NB4 (cell line): ENCODE data around the gene DSCAML1.

Experiments used
- TF ChIP-seq, protein P1 (sequence below): IDR thresholded peaks from one replicate; pipeline ENCODE4 v1.5.1; 2012; ENCODE audit warnings: low read depth, low read length
- TF ChIP-seq, protein P2 (sequence below): IDR thresholded peaks from 2 replicates; pipeline ENCODE4 v1.6.1; 2011; ENCODE audit warnings: low read depth, low read length

DNA sequence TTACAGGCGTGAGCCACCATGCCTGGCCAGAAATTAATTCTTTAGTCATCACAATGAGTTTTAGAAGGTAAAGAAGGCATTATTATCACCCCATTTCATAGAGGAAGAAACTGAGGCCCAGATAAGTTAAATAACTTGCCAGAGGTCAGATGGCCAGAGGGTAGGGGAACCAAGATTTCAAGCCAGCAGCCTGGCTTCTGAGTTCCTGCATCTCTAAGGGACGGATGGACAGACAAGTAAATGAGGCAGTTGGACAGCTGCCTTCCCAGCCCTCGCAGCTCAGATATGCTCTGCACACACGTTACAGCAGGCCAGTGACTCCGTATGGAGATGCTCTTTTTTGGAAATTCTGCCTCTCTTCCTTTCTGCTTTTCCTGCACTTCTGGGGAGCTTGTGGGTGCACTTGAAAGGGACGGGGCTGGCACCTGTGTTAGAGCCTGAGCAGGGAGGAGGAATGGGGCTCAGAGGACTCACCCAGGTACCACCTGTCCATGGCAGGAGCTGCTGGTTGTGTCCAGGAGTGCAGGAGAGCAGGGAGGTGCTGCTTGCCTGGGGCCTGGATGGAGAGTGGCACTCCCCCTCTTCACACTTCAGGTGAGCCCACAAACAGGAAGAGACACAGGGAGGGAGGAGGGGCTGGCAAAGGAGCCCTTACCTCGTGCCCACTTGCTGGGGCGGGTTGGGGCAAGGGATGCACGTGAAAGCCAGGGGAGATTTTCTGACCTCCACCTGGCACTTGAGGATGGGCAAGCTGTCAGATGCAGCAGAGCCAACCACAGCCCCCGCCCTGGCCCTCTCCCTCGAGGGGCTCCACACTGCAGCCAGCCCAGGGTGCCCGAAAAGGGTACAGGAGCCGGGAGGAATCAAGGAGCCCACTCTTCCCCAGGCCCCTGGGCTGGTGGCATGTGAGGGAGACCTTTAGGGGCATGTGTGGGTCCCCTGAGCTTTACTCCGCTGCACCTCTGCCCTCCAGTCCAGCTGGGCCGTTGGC is 30.8 kb upstream of the DSCAML1 start:
- TF ChIP-seq, protein P1, sequence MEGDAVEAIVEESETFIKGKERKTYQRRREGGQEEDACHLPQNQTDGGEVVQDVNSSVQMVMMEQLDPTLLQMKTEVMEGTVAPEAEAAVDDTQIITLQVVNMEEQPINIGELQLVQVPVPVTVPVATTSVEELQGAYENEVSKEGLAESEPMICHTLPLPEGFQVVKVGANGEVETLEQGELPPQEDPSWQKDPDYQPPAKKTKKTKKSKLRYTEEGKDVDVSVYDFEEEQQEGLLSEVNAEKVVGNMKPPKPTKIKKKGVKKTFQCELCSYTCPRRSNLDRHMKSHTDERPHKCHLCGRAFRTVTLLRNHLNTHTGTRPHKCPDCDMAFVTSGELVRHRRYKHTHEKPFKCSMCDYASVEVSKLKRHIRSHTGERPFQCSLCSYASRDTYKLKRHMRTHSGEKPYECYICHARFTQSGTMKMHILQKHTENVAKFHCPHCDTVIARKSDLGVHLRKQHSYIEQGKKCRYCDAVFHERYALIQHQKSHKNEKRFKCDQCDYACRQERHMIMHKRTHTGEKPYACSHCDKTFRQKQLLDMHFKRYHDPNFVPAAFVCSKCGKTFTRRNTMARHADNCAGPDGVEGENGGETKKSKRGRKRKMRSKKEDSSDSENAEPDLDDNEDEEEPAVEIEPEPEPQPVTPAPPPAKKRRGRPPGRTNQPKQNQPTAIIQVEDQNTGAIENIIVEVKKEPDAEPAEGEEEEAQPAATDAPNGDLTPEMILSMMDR, result no peak
- TF ChIP-seq, protein P2, sequence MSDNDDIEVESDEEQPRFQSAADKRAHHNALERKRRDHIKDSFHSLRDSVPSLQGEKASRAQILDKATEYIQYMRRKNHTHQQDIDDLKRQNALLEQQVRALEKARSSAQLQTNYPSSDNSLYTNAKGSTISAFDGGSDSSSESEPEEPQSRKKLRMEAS, result no peak
